Activated CD4-positive, alpha-beta memory T cell treated with anti-CD3 and anti-CD28 coated beads, Interleukin-2, amount 10 ng/mL, durations not matched to agents 7 days and 5 days (primary cell): ENCODE results near the gene NOTO. TPM values are rescaled to one million over a fixed set of nuclear protein-coding genes. Genes with fewer than 3 reads are reported as not detected.
"Not testable (repeated sequence)": the region's sequence is repeated elsewhere in the genome, so short reads cannot be mapped to it uniquely, and the experiment has no call there.

ENCODE experiments used
- CTCF ChIA-PET: fragments of 350-600 bp; sonication (Branson Sonifier 250); formaldehyde crosslinking; loops from one replicate; lab custom pipeline; 2021; ENCODE audit warnings: antibody characterized with exemption, inconsistent platforms; lab: Charles Lee
- POLR2A ChIA-PET: fragments of 350-600 bp; sonication (Branson Sonifier 250); formaldehyde crosslinking; loops from one replicate; lab custom pipeline; 2021; ENCODE audit warnings: antibody characterized with exemption; lab: Charles Lee
- DNase-seq: peaks from one replicate; pipeline ENCODE4 v3.0.0-alpha.2; 2020
- H3K27ac Mint-ChIP-seq: one replicate; pipeline ENCODE4 v1.8.0; 2021; ENCODE audit warnings: mild to moderate bottlenecking, mixed read lengths
- H3K27me3 Mint-ChIP-seq: one replicate; pipeline ENCODE4 v1.8.0; 2021; ENCODE audit warnings: mixed read lengths
- H3K36me3 Mint-ChIP-seq: one replicate; pipeline ENCODE4 v1.8.0; 2021; ENCODE audit warnings: low read depth, mixed read lengths
- H3K4me1 Mint-ChIP-seq: one replicate; pipeline ENCODE4 v1.8.0; 2021; ENCODE audit warnings: mixed read lengths
- H3K4me3 Mint-ChIP-seq: one replicate; pipeline ENCODE4 v1.8.0; 2021; ENCODE audit warnings: mild to moderate bottlenecking, mixed read lengths
- H3K9me3 Mint-ChIP-seq: one replicate; pipeline ENCODE4 v1.8.0; 2021; ENCODE audit warnings: mixed read lengths
- total RNA-seq, 2 experiments: library from RNA; stranded (reverse); gene quantifications; one replicate each; pipeline ENCODE4 v1.2.3, GENCODE V29; 2021

NOTO gene, protein sequence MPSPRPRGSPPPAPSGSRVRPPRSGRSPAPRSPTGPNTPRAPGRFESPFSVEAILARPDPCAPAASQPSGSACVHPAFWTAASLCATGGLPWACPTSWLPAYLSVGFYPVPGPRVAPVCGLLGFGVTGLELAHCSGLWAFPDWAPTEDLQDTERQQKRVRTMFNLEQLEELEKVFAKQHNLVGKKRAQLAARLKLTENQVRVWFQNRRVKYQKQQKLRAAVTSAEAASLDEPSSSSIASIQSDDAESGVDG
- total RNA-seq: not detected

DNA sequence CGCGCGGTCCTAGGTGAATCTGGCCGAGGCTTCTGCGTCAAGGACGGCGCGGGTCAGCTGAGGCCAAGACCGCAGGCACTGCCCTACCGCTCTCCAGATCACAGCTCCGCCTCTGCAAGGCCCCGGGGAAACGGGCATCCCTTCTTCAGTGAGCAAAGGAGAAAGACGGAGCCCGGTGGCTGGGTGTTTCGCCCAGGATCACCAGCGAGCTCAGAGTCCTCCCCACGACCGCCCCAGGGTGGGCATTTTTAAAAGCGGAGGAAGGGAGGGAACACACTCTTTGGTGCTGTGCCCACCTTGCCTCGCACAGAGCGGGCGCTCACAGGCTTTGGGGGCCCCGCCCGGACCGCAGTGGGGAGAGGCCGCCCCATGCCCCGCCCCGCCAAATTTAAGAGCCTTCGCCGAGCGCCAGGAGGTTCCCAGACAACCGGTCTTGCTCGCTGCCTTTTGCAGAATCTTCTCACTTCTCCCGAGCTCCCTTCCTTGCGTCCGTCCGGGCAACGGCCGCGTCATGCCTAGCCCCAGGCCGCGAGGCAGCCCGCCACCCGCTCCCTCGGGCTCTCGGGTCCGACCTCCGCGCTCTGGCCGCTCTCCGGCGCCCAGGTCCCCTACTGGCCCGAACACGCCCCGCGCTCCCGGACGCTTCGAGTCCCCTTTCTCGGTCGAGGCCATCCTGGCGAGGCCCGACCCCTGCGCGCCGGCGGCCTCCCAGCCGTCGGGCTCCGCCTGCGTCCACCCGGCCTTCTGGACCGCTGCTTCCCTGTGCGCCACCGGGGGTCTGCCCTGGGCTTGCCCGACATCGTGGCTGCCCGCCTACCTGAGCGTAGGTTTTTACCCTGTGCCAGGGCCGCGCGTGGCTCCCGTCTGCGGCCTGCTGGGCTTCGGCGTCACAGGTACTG is at the start of gene NOTO:
TSS of gene NOTO (plus strand) at position 419 of the 899 bp plus-strand sequence. CDS start at position 512, 93 bp downstream.
- DNase-seq: no peak
- no peak within 1 kb of the TSS for H3K4me3 Mint-ChIP-seq
- ChIA-PET POLR2A (no interaction called here), CTCF (interaction anchor here (1.0 to 1.3 kb wide), 3 partner anchors 10 to 25 kb away, joined by 3 to 6 read pairs (median 3); no protein-coding TSS in a partner anchor)
- no peak within 1 kb of the TSS for H3K27ac Mint-ChIP-seq
- H3K27me3 Mint-ChIP-seq: peaks cover 53% of the 10 kb centered on the region
- no peaks in the 10 kb centered on the region for H3K9me3 Mint-ChIP-seq
- no peaks in the 10 kb centered on the region for H3K36me3 Mint-ChIP-seq
- H3K4me1 Mint-ChIP-seq: peaks cover 3% of the 10 kb centered on the region

- H3K27ac Mint-ChIP-seq: no peak overlapping the region
- no peaks in the 10 kb centered on the region for H3K9me3 Mint-ChIP-seq
- no peaks in the 10 kb centered on the region for H3K36me3 Mint-ChIP-seq
- DNase-seq: peak; percentile 52
- peaks cover 31% of the 10 kb centered on the region for H3K27me3 Mint-ChIP-seq
- POLR2A ChIA-PET: interaction anchor here (1.1 kb wide), 1 partner anchor 71 kb away, joined by 3 read pairs; no protein-coding TSS in a partner anchor
- CTCF ChIA-PET: interaction anchor here (1.0 to 2.1 kb wide), 11 partner anchors 20 to 164 kb away, joined by 3 to 16 read pairs (median 3); partner anchors contain the start of genes RAB11FIP5 and SFXN5
- H3K4me3 Mint-ChIP-seq: no peak overlapping the region
- H3K4me1 Mint-ChIP-seq: no peaks in the 10 kb centered on the region
Measured at GRCh38 chr2:73156539-73157124, 45.7 kb upstream of the NOTO start.

DNA sequence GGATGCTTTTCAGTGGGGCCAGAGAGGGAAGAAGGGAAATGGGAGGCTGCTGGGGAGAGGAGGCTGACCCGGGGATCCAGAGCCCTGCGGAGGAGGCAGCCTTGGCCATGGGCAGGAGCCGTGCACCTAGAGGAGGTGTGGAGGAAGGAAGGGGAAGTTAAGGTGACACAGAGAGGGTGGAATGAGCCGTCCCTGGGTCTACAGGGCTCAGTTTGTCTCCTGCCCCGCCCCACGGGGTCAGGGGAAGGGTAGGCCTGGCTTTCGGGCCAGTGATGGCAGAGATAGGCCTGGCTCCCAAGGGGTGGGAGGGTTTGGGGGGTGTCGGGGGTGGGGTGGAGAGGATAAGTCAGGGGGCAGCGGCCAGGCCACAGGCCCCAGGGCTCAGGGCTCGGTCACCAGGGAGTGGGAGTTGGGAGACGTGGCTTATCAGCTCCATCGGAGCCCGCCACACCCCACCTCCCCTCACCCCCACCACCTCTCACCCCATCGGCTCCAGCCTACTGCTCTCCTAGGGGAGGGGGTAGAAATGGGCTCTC is 39.5 kb upstream of the NOTO start:
- DNase-seq: no peak
- H3K4me1 Mint-ChIP-seq: no peaks in the 10 kb centered on the region
- H3K4me3 Mint-ChIP-seq: no peak overlapping the region
- ChIA-PET CTCF (interaction anchor here (0.6 to 2.2 kb wide), 10 partner anchors 14 to 270 kb away, joined by 3 to 15 read pairs (median 4); no protein-coding TSS in a partner anchor), POLR2A (interaction anchor here (0.8 kb wide), 1 partner anchor 170 kb away, joined by 3 read pairs; no protein-coding TSS in a partner anchor)
- H3K9me3 Mint-ChIP-seq: no peaks in the 10 kb centered on the region
- H3K27me3 Mint-ChIP-seq: peaks cover 10% of the 10 kb centered on the region
- H3K27ac Mint-ChIP-seq: no peak overlapping the region
- no peaks in the 10 kb centered on the region for H3K36me3 Mint-ChIP-seq

DNA sequence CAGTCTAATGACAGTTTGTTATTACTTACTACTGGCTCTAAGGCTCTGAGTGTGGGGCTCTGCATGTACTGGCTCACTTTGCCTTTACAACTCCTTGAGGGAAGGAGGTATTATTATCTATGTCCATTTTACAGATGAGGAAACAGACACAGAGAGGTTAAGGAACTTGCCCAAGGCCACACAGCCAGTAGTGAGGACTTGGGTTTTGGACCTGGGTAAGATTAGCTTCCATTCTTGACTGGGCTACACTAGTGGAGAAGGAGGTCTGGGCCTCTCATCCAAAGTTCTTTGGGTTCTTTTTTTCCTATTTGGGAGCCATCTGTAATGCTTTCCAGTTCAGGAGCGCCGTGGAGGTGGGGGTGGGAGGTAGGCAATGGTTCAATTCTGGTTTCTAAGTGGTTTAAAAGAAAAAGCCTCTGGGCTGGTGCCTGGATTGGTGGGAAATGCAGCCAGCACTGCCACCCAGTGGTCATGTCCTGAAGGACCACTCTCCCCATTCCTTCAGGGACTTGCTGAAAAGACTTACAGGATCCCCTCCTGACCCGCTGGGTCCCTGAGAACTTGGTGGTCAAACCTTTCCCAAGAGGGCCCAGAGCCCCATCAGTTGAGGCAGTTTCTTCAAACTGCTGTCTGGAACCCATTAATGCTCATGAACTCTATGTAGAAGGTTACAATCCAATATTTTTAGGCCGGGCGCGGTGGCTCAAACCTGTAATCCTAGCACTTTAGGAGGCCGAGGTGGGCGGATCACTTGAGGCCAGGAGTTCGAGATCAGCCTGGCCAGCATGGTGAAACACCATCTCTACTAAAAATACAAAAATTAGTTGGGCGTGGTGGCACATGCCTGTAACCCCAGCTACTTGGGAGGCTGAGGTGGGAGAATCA is 38.6 kb upstream of the NOTO start:
- DNase-seq: peak; percentile 71
- POLR2A ChIA-PET: interaction anchor here (0.8 kb wide), 1 partner anchor 171 kb away, joined by 3 read pairs; no protein-coding TSS in a partner anchor
- Mint-ChIP-seq H3K4me1 (no peaks in the 10 kb centered on the region), H3K27me3 (peaks cover 5% of the 10 kb centered on the region), H3K27ac (no peak overlapping the region), H3K36me3 (no peaks in the 10 kb centered on the region), H3K4me3 (no peak overlapping the region), H3K9me3 (no peaks in the 10 kb centered on the region)
- CTCF ChIA-PET: interaction anchor here (0.6 to 2.2 kb wide), 11 partner anchors 13 to 271 kb away, joined by 3 to 15 read pairs (median 4); no protein-coding TSS in a partner anchor

DNA sequence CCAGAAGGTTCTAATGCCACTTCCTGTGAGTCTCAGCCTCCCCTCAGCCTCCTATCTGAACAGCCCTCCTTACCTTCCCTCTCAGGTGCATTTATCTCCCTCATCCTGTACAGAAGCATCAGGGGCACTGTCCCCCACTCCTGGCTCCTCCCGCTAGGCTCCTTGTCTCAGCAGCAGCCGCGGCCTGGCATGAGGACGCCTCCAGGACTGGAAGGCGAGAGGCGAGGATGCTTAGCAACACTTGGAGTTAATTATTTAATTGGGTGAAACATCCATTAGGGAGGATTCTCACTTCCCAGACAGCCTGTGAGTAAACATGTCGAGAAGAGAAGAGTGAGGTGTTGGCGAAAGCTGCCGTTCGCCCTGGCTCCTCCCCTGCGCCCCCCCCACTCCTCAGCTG is 36.4 kb upstream of the NOTO start:
- H3K9me3 Mint-ChIP-seq, H3K4me3 Mint-ChIP-seq, H3K27ac Mint-ChIP-seq, H3K27me3 Mint-ChIP-seq, H3K36me3 Mint-ChIP-seq, DNase-seq, H3K4me1 Mint-ChIP-seq, CTCF ChIA-PET, POLR2A ChIA-PET: not testable (repeated sequence)

DNA sequence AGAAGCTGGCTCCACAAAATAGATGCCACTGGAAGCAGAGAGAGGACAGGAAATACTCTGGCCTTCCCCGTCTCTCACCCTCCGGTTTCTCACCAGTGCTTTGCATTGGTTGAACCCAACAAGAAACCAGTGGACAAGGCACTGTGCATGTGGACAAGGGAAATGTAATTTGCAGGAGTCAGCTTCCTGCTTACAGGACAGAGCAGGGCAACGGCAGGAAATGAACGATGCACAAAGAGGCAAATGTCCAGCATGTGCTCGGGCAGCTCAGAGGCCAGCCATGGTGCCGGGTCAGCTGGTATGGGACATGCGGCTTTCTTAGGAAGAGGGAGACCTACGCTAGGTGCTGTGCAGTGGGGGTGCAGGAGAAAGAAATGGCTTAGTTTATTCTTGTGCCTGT is 35.6 kb upstream of the NOTO start:
- H3K4me3 Mint-ChIP-seq, POLR2A ChIA-PET, DNase-seq, H3K36me3 Mint-ChIP-seq, H3K4me1 Mint-ChIP-seq, H3K9me3 Mint-ChIP-seq, H3K27me3 Mint-ChIP-seq, CTCF ChIA-PET, H3K27ac Mint-ChIP-seq: not testable (repeated sequence)

GRCh38 chr2:73168348-73168747 is 34.0 kb upstream of the NOTO start:
- H3K27ac Mint-ChIP-seq, H3K9me3 Mint-ChIP-seq, H3K36me3 Mint-ChIP-seq, H3K27me3 Mint-ChIP-seq, CTCF ChIA-PET, H3K4me1 Mint-ChIP-seq, DNase-seq, POLR2A ChIA-PET, H3K4me3 Mint-ChIP-seq: not testable (repeated sequence)

- H3K4me3 Mint-ChIP-seq, H3K27ac Mint-ChIP-seq, H3K36me3 Mint-ChIP-seq, DNase-seq, CTCF ChIA-PET, H3K4me1 Mint-ChIP-seq, POLR2A ChIA-PET, H3K9me3 Mint-ChIP-seq: not testable (repeated sequence)
- peaks cover 20% of the 10 kb centered on the region for H3K27me3 Mint-ChIP-seq
Measured at GRCh38 chr2:73170341-73170740, 32.0 kb upstream of the NOTO start.

DNA sequence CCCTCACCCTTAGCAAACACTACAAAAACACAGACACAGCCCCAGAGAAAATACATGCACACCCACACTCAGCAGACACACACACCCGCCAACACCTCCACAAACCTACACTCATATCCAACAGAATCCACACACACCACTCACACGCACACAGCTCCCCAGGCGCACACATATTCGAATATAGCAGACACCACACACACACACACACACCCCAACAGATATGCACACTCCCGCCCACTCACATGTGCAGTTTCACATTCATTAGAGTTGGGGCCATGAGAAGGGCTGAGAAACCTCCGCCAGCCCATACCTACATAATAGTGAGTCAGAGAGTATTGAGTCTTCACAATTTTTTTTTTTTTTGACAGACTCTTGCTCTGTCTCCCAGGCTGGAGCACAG is 29.4 kb upstream of the NOTO start:
- Mint-ChIP-seq H3K27me3 (peaks cover 38% of the 10 kb centered on the region), H3K4me1 (peaks cover 17% of the 10 kb centered on the region), H3K9me3 (no peaks in the 10 kb centered on the region), H3K27ac (no peak overlapping the region), H3K36me3 (no peaks in the 10 kb centered on the region), H3K4me3 (no peak overlapping the region)
- POLR2A ChIA-PET: no interaction called here
- peak; percentile 26 for DNase-seq
- CTCF ChIA-PET: no interaction called here

DNA sequence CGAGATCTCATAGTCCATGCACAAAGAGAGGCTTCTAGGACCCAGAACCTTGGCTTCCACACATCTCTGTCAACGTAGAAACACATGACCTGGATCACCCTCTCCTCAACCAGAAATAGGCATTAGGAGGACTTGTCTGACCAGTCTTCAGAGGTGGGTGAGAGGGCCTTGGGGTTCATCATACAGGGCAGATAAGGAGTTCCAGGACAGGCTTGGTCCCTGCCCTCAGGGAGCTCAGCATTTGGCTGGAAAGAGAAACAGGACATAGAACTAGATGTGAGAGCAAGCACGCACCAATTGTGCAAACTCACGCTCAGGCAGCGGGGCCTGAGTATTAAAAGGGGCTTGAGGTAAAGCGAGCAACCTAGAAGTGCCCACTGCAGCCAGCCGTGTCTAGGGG is 28.6 kb upstream of the NOTO start:
- H3K4me3 Mint-ChIP-seq: no peak overlapping the region
- DNase-seq: no peak
- peaks cover 45% of the 10 kb centered on the region for H3K27me3 Mint-ChIP-seq
- no peaks in the 10 kb centered on the region for H3K9me3 Mint-ChIP-seq
- H3K36me3 Mint-ChIP-seq: no peaks in the 10 kb centered on the region
- ChIA-PET POLR2A (no interaction called here), CTCF (interaction anchor here (1.0 kb wide), 1 partner anchor 86 kb away, joined by 3 read pairs; no protein-coding TSS in a partner anchor)
- H3K27ac Mint-ChIP-seq: no peak overlapping the region
- H3K4me1 Mint-ChIP-seq: peaks cover 17% of the 10 kb centered on the region

DNA sequence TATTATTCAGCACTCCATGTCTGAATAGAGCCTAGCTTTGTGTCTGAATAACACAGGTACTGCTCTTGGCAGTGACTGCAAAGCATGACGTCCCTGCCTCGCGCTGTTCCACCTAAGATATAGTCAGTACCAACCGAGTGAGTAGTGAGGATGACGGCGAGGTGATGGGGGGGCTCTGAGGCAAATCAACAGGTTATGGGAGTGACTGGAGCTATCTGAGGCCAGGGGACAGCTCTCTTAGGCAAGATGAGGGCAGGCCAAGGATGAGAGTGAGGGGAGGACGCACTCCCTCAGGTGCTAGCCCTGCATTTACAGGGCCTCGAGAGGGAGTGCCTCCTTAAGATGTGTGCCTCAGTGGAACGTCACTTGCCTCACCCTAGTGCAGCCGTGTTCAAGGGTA is 28.1 kb upstream of the NOTO start:
- H3K27me3 Mint-ChIP-seq: peaks cover 45% of the 10 kb centered on the region
- no peak overlapping the region for H3K4me3 Mint-ChIP-seq
- DNase-seq: no peak
- ChIA-PET CTCF (interaction anchor here (0.6 to 1.0 kb wide), 4 partner anchors 13 to 314 kb away, joined by 3 to 4 read pairs (median 3); no protein-coding TSS in a partner anchor), POLR2A (no interaction called here)
- H3K36me3 Mint-ChIP-seq: no peaks in the 10 kb centered on the region
- no peaks in the 10 kb centered on the region for H3K9me3 Mint-ChIP-seq
- H3K27ac Mint-ChIP-seq: no peak overlapping the region
- peaks cover 17% of the 10 kb centered on the region for H3K4me1 Mint-ChIP-seq
